HG03159 (cell line): ENCODE results near the gene PRG3.
"Not testable (repeated sequence)": the region's sequence is repeated elsewhere in the genome, so short reads cannot be mapped to it uniquely, and the experiment has no call there.

ENCODE experiments used
- ATAC-seq: cut with Tn5 transposase; IDR thresholded peaks from one replicate; pipeline ENCODE4 v1.9.1; 2021; ENCODE audit warnings: mild to moderate bottlenecking, moderate library complexity; ENCODE audit not compliant: unreplicated experiment

The PRG3 gene

DNA sequence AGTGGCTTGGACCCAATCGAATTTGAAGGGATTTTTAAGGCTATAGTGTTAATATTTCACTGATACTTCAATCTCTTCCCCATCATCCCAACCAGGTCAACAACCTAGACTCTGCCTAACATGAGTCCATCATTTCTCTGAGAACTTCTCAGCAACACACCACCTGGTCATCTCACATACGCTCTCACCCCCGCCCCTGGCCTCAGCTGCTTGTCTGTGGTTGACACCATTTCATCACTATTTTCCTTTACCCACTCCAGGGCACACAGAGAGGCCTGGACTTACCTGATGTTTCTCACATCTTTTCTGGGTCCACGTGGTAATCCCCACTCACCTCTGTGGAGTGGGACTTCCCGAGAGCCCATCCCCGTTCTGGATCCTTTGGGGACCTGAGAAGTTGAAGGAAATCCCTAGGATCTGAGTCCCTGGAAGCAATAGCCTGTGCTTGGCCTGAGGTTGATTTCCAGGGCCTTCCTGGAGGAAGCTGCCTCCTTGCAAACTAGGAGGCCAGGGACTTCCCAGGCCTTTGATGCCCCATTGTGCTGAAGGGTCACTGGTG, 39.6 kb downstream of the PRG3 start:
- ATAC-seq, result no peak

DNA sequence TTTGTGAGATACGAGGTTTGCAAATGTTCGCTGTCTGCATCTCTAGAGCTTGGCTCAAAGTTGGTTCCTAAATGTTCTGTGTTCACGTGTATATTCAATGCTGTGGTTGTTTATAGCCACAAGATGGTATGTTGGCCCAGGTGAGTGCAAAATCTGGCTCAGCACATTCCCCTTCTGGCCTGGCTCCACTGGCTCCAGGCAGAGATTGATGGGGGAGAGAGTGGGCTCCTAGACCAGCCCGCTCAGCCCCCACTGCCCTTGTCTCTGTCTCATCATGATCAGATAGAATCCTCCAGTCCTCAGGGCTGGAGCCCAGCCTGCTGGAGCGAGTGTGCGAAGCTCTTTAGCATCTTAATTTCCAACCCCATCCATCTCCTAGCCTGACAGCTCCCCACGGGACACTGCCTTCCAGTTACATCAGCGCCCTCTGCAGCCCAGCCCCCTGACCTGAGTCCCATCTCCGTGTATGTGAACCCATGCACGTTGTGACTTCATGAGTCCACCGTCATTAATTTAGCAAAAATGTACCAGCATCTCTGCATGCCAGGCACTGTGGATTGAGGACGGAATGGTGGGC, 40.8 kb downstream of the PRG3 start:
- no peak for ATAC-seq

DNA sequence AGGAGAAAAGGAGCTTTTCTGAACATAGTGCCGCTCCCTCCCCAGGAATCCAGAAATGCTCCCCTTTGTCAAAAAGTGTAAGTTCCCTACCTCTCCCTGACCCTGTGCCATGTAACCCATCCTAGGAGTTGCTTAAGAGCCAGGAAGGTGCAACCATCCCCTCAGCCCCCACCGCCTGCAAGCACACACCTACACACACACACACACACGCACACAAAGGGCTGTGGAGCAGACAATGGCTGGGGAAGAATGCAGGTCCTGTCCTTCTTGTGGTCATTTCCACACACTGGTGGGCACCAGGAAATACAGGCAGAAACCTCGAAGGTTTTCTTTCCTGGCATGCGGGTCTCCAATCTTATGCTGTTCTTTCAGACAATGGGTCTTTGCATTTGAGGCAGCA, 41.6 kb downstream of the PRG3 start:
- no peak for ATAC-seq

DNA sequence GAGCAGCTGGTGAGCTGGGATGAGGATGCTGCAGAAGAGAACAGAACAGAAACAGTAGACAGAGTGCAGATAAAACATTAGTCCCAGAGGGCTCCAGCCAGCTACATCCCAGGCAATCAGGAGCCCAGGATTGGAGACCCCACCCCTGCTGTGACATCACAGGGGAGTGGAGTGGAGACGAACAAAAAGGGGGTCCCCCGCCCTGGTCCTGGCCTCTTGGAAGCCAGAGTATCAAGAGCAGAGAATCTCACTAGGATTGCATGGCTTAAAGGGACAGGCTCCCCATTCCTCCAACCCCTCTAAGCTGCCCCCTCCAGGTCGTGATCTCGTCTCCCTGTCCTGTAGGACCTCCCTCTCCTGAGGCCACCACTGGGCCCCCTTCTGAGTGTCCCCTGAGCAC, 42.8 kb downstream of the PRG3 start, which contains the start of gene P2RX3:
TSS of gene P2RX3 (plus strand) at position 211 of the 400 bp plus-strand sequence. CDS start 199 bp downstream, outside the sequence.
- ATAC-seq, result no peak

DNA sequence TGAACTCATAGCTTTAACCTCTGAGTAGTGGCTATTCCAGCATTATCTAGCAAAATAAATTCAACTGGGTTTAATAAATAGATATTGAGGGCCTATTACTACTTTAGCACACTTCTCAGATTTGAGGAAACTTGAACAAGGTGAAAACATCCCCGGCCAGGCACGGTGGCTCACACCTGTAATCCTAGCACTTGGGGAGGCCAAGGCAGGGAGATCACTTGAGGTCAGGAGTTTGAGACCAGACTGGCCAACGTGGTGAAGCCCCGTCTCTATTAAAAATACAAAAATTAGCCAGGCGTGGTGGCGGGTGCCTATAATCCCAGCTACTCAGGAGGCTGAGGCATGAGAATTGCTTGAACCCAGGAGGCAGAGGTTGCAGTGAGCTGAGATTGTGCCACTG, 44.1 kb downstream of the PRG3 start:
- ATAC-seq, result not testable (repeated sequence)

DNA sequence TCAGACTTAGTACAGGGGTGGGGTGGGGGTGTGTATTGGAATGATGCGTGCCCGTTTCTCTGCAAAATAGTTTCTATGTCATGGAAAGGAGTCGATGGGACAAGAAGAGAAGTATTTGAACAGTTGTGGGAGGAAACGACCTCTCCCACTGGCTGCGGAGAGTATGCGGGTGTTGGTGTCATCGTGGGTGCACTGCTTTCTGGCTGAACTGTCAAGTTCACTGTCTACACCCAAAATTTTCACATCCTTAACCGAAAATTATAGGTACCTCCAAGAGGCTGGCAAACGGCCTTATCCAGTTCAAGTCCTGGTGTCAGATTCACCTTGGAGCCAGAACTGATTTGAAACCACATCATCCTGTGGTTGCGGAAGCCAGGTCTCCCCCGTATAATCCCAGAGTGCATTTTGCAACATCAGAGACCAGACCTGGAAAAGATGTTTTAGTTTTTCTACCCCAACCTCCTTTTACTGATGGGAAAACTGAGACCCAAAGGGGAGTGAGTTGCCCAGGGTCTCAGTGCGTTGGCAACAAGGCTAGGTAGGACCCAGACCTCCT, 44.8 kb downstream of the PRG3 start:
- ATAC-seq, result peak; percentile 6

DNA sequence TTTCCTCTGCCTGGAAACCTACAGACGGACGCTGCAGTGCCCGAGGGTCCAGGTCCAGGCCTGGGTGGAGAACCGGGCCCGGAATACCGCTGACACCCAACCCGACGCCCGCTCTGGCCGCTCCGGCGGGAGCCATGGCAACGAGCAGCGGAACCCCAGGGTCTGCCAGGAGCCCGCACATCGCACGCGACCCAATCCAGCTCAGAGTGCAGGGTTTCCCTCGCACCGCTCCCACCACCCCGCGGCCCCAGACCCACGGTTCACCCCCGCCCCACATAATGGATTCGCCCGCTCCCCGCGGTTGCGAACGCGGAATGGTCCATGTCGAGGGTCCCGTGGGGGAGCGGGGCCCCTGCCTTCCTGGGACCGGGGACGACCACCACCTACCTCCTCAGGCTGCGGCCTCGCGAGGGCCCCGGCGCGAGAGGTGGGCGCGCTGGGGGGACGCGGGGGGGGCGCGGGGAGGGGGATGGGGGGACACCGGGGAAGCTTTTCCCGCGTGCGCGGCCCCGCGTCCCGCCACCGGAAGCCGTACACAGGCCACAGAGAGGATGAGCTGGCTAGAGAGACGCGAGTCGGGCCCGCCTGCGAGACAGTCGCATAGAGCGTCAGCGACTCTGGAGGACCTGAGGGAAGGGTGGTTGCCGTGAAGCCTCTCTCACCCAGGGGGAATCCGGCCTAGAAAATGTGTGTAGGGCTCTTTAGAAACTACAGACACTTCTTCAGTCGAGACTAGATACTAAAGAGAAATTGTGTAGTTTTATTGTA, 45.4 kb downstream of the PRG3 start, which contains the start of gene SSRP1:
TSS of gene SSRP1 (minus strand) at position 550 of the 768 bp plus-strand sequence. CDS start 771 bp downstream, outside the sequence.
- peak; percentile 99 for ATAC-seq

DNA sequence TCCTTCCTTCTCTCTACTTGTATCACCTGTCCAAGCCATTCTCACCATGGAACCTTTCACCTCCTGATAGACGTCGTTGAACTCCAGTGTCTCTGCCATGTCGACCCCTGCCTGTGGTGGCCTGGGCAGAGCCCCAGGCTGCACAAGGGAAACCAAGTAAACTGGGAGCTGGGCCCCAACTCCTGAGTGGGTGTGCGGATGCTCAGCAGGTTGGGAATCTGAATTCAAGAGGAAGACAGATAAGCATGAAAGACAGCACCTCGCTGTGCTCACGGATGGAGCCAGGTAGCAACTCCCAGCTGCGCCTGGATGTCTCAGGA, 46.0 kb downstream of the PRG3 start:
- ATAC-seq, result no peak

DNA sequence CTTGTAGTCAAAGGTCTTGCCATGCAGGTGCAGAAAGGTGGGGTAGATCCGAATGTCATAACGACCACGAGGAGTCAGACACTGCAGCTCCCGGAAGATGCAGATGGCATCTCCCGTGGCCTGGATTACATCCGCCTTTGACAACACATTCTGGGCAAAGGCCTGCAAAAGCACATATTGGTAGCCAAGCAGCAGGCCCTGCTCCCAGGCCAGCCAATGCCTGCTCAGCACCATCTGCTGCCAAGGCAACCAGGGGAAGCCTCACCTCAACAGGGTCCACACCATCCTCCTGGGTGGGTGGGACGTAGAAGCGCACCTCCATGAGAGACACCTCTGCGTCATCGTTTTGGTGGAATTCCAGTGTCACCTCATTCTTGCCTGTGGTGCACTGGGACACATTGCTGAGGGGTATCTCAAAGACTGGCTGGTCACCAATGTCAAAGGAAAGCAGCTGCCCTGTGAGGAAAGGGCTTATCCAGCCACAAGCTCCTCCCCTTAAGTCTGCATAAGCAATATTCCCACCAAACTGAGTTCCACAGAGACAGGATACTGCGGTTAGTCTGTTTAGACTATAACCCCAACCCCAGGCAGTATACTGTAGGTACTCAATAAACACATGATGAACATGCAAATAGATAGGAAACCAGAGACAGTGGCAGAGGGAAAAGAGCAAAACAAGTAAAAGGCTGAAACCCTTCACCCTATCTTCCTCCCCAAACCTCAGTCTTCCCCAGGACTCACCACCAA, 48.1 kb downstream of the PRG3 start:
- no peak for ATAC-seq

DNA sequence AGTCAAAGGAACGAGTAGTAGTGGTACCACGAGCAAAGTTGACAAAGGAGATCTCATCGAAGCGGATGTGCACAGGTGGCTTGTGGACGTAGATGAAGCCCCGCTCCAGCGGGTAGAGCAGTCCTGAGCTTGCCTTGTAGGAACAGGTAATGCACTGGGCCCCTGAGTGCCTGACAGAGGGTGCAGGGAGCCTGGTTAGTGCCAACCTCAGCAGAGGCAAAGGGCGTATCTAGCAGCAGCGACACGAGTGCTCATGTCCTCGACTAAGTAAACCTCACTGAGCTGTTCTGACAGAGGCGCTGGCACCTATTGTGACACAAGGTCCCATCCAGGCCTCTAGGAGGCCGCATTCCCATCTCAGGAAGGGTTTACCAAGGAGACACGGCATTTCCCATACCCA, 49.2 kb downstream of the PRG3 start:
- no peak for ATAC-seq

DNA sequence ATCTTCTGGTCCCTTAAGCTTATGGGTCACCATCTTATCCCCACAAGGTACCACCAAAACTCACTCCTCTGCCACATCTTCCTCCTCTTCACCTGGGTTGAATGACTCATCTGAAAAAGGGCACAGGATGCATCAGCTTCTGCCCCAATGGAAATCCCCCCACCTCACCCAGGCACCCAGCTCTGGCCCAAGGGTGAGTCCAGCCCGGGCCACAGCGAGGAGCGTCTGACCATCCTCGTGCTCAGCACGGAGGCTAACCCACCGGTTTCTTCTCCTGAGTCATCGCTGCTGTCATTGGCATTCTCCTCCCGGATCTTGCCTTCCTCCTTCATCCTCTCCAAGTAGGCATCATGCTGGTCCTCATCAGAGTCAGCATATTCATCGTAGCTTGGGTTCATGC, 50.9 kb downstream of the PRG3 start:
- ATAC-seq, result no peak

DNA sequence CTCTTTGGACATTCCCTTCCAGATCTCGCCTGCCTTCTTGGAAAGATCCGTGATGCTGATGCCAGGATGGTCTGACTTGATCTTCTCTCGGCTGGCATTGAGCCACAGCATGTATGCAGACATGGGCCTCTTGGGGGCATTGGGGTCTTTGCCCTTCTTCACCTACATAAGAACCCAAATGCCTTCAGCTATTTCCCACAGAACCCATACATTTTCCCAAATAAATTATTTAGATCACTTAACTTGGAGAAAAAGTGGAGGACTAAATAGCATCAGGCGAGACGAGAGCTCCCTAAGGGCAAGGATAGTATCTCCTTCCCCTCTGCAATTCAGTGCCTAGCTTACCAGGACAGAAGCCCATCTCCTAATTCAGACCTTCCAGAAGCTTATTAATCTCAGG, 53.2 kb downstream of the PRG3 start:
- ATAC-seq, result no peak
